ENCODE results near the gene AP1M2.

DNA sequence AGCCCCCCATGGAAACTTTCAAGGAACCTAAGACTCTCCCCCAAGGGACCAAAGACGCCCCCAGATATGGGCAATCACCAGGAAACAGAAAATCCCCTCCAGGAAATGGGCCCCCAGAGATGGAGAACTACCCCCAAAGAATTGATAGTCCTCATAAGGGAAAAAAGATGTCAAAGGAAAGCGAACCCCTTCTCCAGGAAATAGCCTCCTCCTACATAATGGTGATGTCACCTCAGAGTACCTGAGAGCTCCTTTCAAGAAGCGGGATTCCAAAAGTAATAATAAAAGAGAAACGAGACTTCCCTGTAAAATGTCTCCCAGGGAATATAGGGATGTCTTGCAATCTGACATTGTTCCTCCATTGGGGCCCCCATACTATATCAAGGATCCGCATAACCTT, 19.5 kb downstream of the AP1M2 start:
- TF ChIP-seq POLR2AphosphoS5 (IDR thresholded peaks at IDR 0.05; ENCODE audit: borderline replicate concordance, low read depth, low read length) (no peak), EZH2 (IDR thresholded peaks at IDR 0.05) (no peak), FOXP2 (optimal IDR thresholded peaks at IDR 0.05; ENCODE audit: control extremely low read depth, extremely low read length, insufficient read depth) (no peak)
